NOMO-1 treated with dmso at 0.1 percent for 144 hours (cell line): Measurements from ENCODE around the gene RAG2.
"Not testable (repeated sequence)": the region's sequence is repeated elsewhere in the genome, so short reads cannot be mapped to it uniquely, and the experiment has no call there.

Source experiments
- DNase-seq: peaks from one replicate; lab custom pipeline; 2025; ENCODE audit not compliant: unreplicated experiment; lab: John Stamatoyannopoulos, UW

The RAG2 gene

GRCh38 chr11:36557390-36557789 is 40.6 kb downstream of the RAG2 start:
- not testable (repeated sequence) for DNase-seq

DNA sequence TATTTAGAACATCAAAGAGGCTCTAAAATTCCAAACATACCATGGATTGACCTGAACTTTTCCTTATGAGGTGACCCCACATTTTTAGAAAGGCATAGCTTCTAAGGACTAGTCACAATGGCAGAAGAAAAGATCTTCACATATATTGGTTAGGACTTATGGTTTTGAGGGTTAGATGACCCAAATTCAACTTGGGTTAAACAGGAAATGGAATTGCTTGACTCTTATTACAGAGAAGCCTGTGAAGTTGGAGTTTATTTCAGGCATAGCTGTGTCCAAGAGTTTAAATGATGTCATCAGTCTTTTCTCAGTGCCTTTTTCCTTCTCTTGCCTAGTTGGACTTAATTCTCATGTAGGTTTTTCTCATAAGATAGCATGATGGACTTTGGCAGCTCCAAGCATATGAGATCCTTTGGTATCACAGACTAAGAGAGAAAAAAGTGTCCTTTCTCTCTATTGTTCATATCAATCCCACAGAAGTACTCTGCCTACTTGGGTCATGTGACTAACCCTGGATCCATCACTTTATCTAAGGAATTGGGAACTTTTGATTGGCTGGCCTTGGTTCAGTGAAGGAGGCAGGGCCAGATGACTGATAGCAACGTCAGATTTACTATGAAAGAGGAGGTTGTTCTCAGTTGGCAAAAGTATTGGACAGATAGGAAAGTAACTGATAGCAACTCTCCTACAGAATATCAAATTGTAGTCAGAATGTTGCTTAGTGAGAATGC is 47.5 kb downstream of the RAG2 start:
- no peak for DNase-seq
